HEK293 (cell line): ENCODE results near the gene PYY.
A peak's percentile ranks its signal among the peaks of the same experiment; 100 is the strongest.

Source experiments
- AEBP2 ChIP-seq: fragments of 450-650 bp; formaldehyde crosslinking; IDR thresholded peaks from 2 replicates; pipeline ENCODE4 v1.5.1; 2016; ENCODE audit warnings: missing biosample characterization, missing genetic modification characterization, borderline replicate concordance
- ATF2 ChIP-seq: fragments of 450-650 bp; formaldehyde crosslinking; IDR thresholded peaks from 2 replicates; pipeline ENCODE4 v1.5.1; 2016; ENCODE audit warnings: missing biosample characterization, missing genetic modification characterization, low read depth
- FEZF1 ChIP-seq: fragments of 450-650 bp; formaldehyde crosslinking; IDR thresholded peaks from 2 replicates; pipeline ENCODE4 v1.5.1; 2016; ENCODE audit warnings: missing biosample characterization, missing genetic modification characterization
- GLI2 ChIP-seq: fragments of 450-650 bp; formaldehyde crosslinking; IDR thresholded peaks from 2 replicates; pipeline ENCODE4; 2017; ENCODE audit warnings: missing biosample characterization, missing genetic modification characterization, low read depth, borderline replicate concordance
- GLIS2 ChIP-seq: fragments of 450-650 bp; formaldehyde crosslinking; IDR thresholded peaks from 2 replicates; pipeline ENCODE4 v1.5.1; 2016; ENCODE audit warnings: missing biosample characterization, missing genetic modification characterization
- KLF10 ChIP-seq: fragments of 450-650 bp; IDR thresholded peaks from 2 replicates; pipeline ENCODE4 v1.5.1; 2018; ENCODE audit warnings: missing biosample characterization, mild to moderate bottlenecking, missing genetic modification characterization
- KLF16 ChIP-seq: fragments of 450-650 bp; formaldehyde crosslinking; IDR thresholded peaks from 2 replicates; pipeline ENCODE4 v1.5.1; 2017; ENCODE audit warnings: missing biosample characterization, missing genetic modification characterization
- MZF1 ChIP-seq: fragments of 450-650 bp; formaldehyde crosslinking; IDR thresholded peaks from 2 replicates; pipeline ENCODE4 v1.5.1; 2017; ENCODE audit warnings: missing biosample characterization, missing genetic modification characterization, borderline replicate concordance
- OSR2 ChIP-seq: fragments of 450-650 bp; formaldehyde crosslinking; IDR thresholded peaks from 2 replicates; pipeline ENCODE4 v1.5.1; 2016; ENCODE audit warnings: missing biosample characterization, missing genetic modification characterization
- SCRT2 ChIP-seq: fragments of 450-650 bp; formaldehyde crosslinking; IDR thresholded peaks from 2 replicates; pipeline ENCODE4 v1.5.1; 2016; ENCODE audit warnings: missing biosample characterization, missing genetic modification characterization
- SETDB1 ChIP-seq: IDR thresholded peaks from one replicate; pipeline ENCODE4 v1.6.1; 2017; ENCODE audit warnings: mild to moderate bottlenecking, low read length, moderate library complexity, mixed read lengths; ENCODE audit not compliant: insufficient read length
- TRIM28 ChIP-seq: IDR thresholded peaks from 2 replicates; pipeline ENCODE4 v1.6.1; 2011; ENCODE audit warnings: low read length, control low read depth, borderline replicate concordance
- YY2 ChIP-seq: fragments of 450-650 bp; formaldehyde crosslinking; IDR thresholded peaks from 2 replicates; pipeline ENCODE4 v1.5.1; 2016; ENCODE audit warnings: missing biosample characterization, missing genetic modification characterization
- ZBTB17 ChIP-seq: fragments of 450-650 bp; formaldehyde crosslinking; IDR thresholded peaks from 2 replicates; pipeline ENCODE4 v1.5.1; 2016; ENCODE audit warnings: missing biosample characterization, missing genetic modification characterization
- ZBTB20 ChIP-seq: fragments of 450-650 bp; formaldehyde crosslinking; IDR thresholded peaks from 2 replicates; pipeline ENCODE4 v1.5.1; 2016; ENCODE audit warnings: missing biosample characterization, missing genetic modification characterization
- ZBTB21 ChIP-seq: fragments of 450-650 bp; formaldehyde crosslinking; IDR thresholded peaks from 2 replicates; pipeline ENCODE4 v1.5.1; 2017; ENCODE audit warnings: missing biosample characterization, missing genetic modification characterization
- ZBTB49 ChIP-seq: fragments of 450-650 bp; formaldehyde crosslinking; IDR thresholded peaks from 2 replicates; pipeline ENCODE4 v1.5.1; 2016; ENCODE audit warnings: missing biosample characterization, missing genetic modification characterization, low read depth
- ZNF114 ChIP-seq: fragments of 450-650 bp; formaldehyde crosslinking; IDR thresholded peaks from 2 replicates; pipeline ENCODE4 v1.5.0; 2017; ENCODE audit warnings: missing biosample characterization, missing genetic modification characterization
- ZNF157 ChIP-seq: fragments of 450-650 bp; formaldehyde crosslinking; IDR thresholded peaks from 2 replicates; pipeline ENCODE4 v1.5.1; 2016; ENCODE audit warnings: missing biosample characterization, missing genetic modification characterization
- ZNF16 ChIP-seq: fragments of 450-650 bp; formaldehyde crosslinking; IDR thresholded peaks from 2 replicates; pipeline ENCODE4 v1.5.1; 2016; ENCODE audit warnings: low read depth, missing biosample characterization, missing genetic modification characterization
- ZNF175 ChIP-seq: fragments of 450-650 bp; formaldehyde crosslinking; IDR thresholded peaks from 2 replicates; pipeline ENCODE4 v1.5.1; 2016; ENCODE audit warnings: missing biosample characterization, missing genetic modification characterization
- ZNF24 ChIP-seq: fragments of 450-650 bp; formaldehyde crosslinking; IDR thresholded peaks from 2 replicates; pipeline ENCODE4 v1.5.1; 2016; ENCODE audit warnings: missing biosample characterization, missing genetic modification characterization
- ZNF248 ChIP-seq: fragments of 450-650 bp; formaldehyde crosslinking; IDR thresholded peaks from 2 replicates; pipeline ENCODE4 v1.5.1; 2017; ENCODE audit warnings: missing biosample characterization, missing genetic modification characterization
- ZNF311 ChIP-seq: fragments of 450-650 bp; formaldehyde crosslinking; IDR thresholded peaks from 2 replicates; pipeline ENCODE4 v1.5.1; 2017; ENCODE audit warnings: missing biosample characterization, missing genetic modification characterization, borderline replicate concordance
- ZNF37A ChIP-seq: fragments of 450-650 bp; IDR thresholded peaks from 2 replicates; pipeline ENCODE4 v1.5.1; 2018; ENCODE audit warnings: missing biosample characterization, missing genetic modification characterization
- ZNF391 ChIP-seq: fragments of 450-650 bp; formaldehyde crosslinking; IDR thresholded peaks from 2 replicates; pipeline ENCODE4 v1.5.1; 2016; ENCODE audit warnings: low read depth, missing biosample characterization, missing genetic modification characterization, borderline replicate concordance
- ZNF416 ChIP-seq: fragments of 450-650 bp; formaldehyde crosslinking; IDR thresholded peaks from 2 replicates; pipeline ENCODE4 v1.5.1; 2016; ENCODE audit warnings: missing biosample characterization, missing genetic modification characterization
- ZNF423 ChIP-seq: fragments of 450-650 bp; formaldehyde crosslinking; IDR thresholded peaks from 2 replicates; pipeline ENCODE4 v1.5.1; 2016; ENCODE audit warnings: missing biosample characterization, missing genetic modification characterization
- ZNF48 ChIP-seq: fragments of 450-650 bp; formaldehyde crosslinking; IDR thresholded peaks from 2 replicates; pipeline ENCODE4 v1.5.1; 2016; ENCODE audit warnings: missing biosample characterization, missing genetic modification characterization
- ZNF548 ChIP-seq: fragments of 450-650 bp; formaldehyde crosslinking; IDR thresholded peaks from 2 replicates; pipeline ENCODE4 v1.5.1; 2016; ENCODE audit warnings: missing biosample characterization, missing genetic modification characterization
- ZNF560 ChIP-seq: fragments of 450-650 bp; formaldehyde crosslinking; IDR thresholded peaks from 2 replicates; pipeline ENCODE4 v1.5.1; 2017; ENCODE audit warnings: missing biosample characterization, missing genetic modification characterization, borderline replicate concordance
- ZNF645 ChIP-seq: fragments of 450-650 bp; formaldehyde crosslinking; IDR thresholded peaks from 2 replicates; pipeline ENCODE4; 2016; ENCODE audit warnings: missing biosample characterization, missing genetic modification characterization
- ZNF660 ChIP-seq: fragments of 450-650 bp; IDR thresholded peaks from 2 replicates; pipeline ENCODE4 v1.5.1; 2018; ENCODE audit warnings: missing biosample characterization, mild to moderate bottlenecking, missing genetic modification characterization
- ZNF76 ChIP-seq: fragments of 450-650 bp; formaldehyde crosslinking; IDR thresholded peaks from 2 replicates; pipeline ENCODE4; 2016; ENCODE audit warnings: low read depth, missing biosample characterization, missing genetic modification characterization, borderline replicate concordance
- ZNF776 ChIP-seq: fragments of 450-650 bp; formaldehyde crosslinking; IDR thresholded peaks from 2 replicates; pipeline ENCODE4 v1.5.0; 2017; ENCODE audit warnings: missing biosample characterization, missing genetic modification characterization, borderline replicate concordance
- ZNF777 ChIP-seq: fragments of 450-650 bp; formaldehyde crosslinking; IDR thresholded peaks from 2 replicates; pipeline ENCODE4 v1.5.1; 2017; ENCODE audit warnings: missing biosample characterization, missing genetic modification characterization, borderline replicate concordance
- ZSCAN23 ChIP-seq: fragments of 450-650 bp; formaldehyde crosslinking; IDR thresholded peaks from 2 replicates; pipeline ENCODE4 v1.5.1; 2016; ENCODE audit warnings: missing biosample characterization, missing genetic modification characterization
- ZSCAN30 ChIP-seq: fragments of 450-650 bp; IDR thresholded peaks from 2 replicates; pipeline ENCODE4 v1.5.1; 2018; ENCODE audit warnings: missing biosample characterization, mild to moderate bottlenecking, missing genetic modification characterization, moderate library complexity

Gene PYY

GRCh38 chr17:43907425-43907981 lies 46.2 kb downstream of the PYY start, which contains the start of gene MPP2 (continued):
- TF ChIP-seq ZNF416 (tag by site-specific recombination) (no peak), ZNF248 (tag by site-specific recombination) (no peak), KLF10 (tag by site-specific recombination) (no peak), ZNF311 (tag by site-specific recombination) (no peak), YY2 (tag by site-specific recombination) (no peak), ZNF157 (tag by site-specific recombination) (no peak), ZBTB21 (tag by site-specific recombination) (no peak), ZNF76 (peak; percentile 77; the same call in 1 of the 2 replicates), GLIS2 (tag by site-specific recombination) (peak; percentile 76), ZNF776 (no peak), TRIM28 (peak; percentile 24; the same call in 1 of the 2 replicates), KLF16 (tag by site-specific recombination) (no peak; the same call in 1 of the 2 replicates), ZBTB17 (tag by site-specific recombination) (0 out of 2 replicates have a peak, but pooled peaks have one; percentile 1), ZNF391 (tag by site-specific recombination) (no peak), ZNF114 (tag by site-specific recombination) (no peak), ZNF645 (no peak), ZNF37A (no peak), ZNF777 (tag by site-specific recombination) (no peak), ZNF24 (tag by site-specific recombination) (no peak), ZSCAN30 (tag by site-specific recombination) (no peak), OSR2 (tag by site-specific recombination) (peak; percentile 33), AEBP2 (no peak), ATF2 (tag by site-specific recombination) (no peak), ZNF560 (no peak), ZNF16 (tag by site-specific recombination) (peak; percentile 7; the same call in 1 of the 2 replicates), ZNF548 (tag by site-specific recombination) (no peak), ZNF423 (peak; percentile 88), ZBTB49 (tag by site-specific recombination) (no peak), ZSCAN23 (no peak), GLI2 (tag by site-specific recombination) (no peak), ZNF660 (tag by site-specific recombination) (no peak), SCRT2 (tag by site-specific recombination) (no peak), ZNF48 (tag by site-specific recombination) (no peak), FEZF1 (no peak), MZF1 (tag by site-specific recombination) (no peak), ZBTB20 (tag by site-specific recombination) (peak; percentile 11; the same call in 1 of the 2 replicates), SETDB1 (no peak), ZNF175 (no peak)
